Mesothelial cell of epicardium (in vitro differentiated cells): ENCODE measurements around the gene LRRC7. TPM values are rescaled to one million over a fixed set of nuclear protein-coding genes. Genes with fewer than 3 reads are reported as not detected.

Source experiments
- DNase-seq, 2 experiments: peaks; one replicate each; pipeline ENCODE4 v3.0.0; 2021; ENCODE audit warnings: low spot score in 2 of 2; ENCODE audit not compliant: unreplicated experiment in 2 of 2
- H3K27ac Mint-ChIP-seq: 2 replicates; pipeline ENCODE4 v1.8.0; 2021; ENCODE audit warnings: mixed read lengths
- H3K27me3 Mint-ChIP-seq: 2 replicates; pipeline ENCODE4 v1.8.0; 2021; ENCODE audit warnings: low read depth, mixed read lengths
- H3K36me3 Mint-ChIP-seq: 2 replicates; pipeline ENCODE4 v1.8.0; 2021; ENCODE audit warnings: mixed read lengths
- H3K4me1 Mint-ChIP-seq: 2 replicates; pipeline ENCODE4 v1.8.0; 2021; ENCODE audit warnings: mixed read lengths
- H3K4me3 Mint-ChIP-seq: 2 replicates; pipeline ENCODE4 v1.8.0; 2021; ENCODE audit warnings: mild to moderate bottlenecking, moderate library complexity, mixed read lengths
- H3K9me3 Mint-ChIP-seq: 2 replicates; pipeline ENCODE4 v1.8.0; 2021; ENCODE audit warnings: mixed read lengths
- CTCF ChIP-seq: fragments of 200-600 bp; sonication (generic); IDR thresholded peaks from one replicate; pipeline ENCODE4 v1.5.0; 2021; ENCODE audit warnings: antibody characterized with exemption; ENCODE audit not compliant: unreplicated experiment
- total RNA-seq: library from RNA; stranded (reverse); gene quantifications from 3 replicates; pipeline ENCODE4 v1.2.1, GENCODE V29; 2021

Gene LRRC7
- total RNA-seq, 1 donor from 2014 or later = 0.09 TPM

GRCh38 chr1:69833536-69833935, 265.8 kb downstream of the LRRC7 start:
- Mint-ChIP-seq H3K4me3 (no peak overlapping the region), H3K4me1 (peaks cover 3% of the 10 kb centered on the region), H3K9me3 (no peaks in the 10 kb centered on the region), H3K27ac (no peak overlapping the region), H3K27me3 (no peaks in the 10 kb centered on the region), H3K36me3 (no peaks in the 10 kb centered on the region)
- no peak for TF ChIP-seq CTCF
- no peak for DNase-seq

DNA sequence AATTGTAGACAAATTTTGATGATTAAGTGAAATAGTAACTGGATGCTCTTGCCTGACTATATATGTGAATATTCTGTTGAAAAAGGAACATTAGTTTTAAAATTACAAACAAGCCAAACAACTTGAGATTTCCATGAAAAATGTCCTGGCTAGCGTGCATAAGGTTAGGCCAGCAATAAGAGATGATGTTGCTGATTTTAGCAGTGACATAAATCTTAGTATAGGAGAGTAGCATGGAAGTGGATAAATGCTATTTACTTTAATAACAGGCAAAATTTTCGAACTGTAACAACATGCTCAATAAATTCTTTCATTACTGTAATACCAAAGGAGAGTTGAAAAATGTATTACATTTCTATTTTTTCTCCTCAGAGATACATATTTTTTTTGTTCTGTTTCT, 266.6 kb downstream of the LRRC7 start:
- TF ChIP-seq CTCF = no peak
- DNase-seq = no peak
- H3K27me3 Mint-ChIP-seq = no peaks in the 10 kb centered on the region
- H3K4me1 Mint-ChIP-seq = peaks cover 3% of the 10 kb centered on the region
- H3K27ac Mint-ChIP-seq = no peak overlapping the region
- H3K4me3 Mint-ChIP-seq = no peak overlapping the region
- H3K36me3 Mint-ChIP-seq = no peaks in the 10 kb centered on the region
- H3K9me3 Mint-ChIP-seq = no peaks in the 10 kb centered on the region

- Mint-ChIP-seq H3K9me3 (no peaks in the 10 kb centered on the region), H3K36me3 (no peaks in the 10 kb centered on the region), H3K4me1 (peaks cover 3% of the 10 kb centered on the region), H3K4me3 (no peak overlapping the region), H3K27ac (no peak overlapping the region), H3K27me3 (no peaks in the 10 kb centered on the region)
- TF ChIP-seq CTCF = no peak
- DNase-seq = no peak
Measured at GRCh38 chr1:69835955-69836354, 268.2 kb downstream of the LRRC7 start.

- Mint-ChIP-seq H3K4me3 (no peak overlapping the region), H3K27me3 (no peaks in the 10 kb centered on the region), H3K36me3 (no peaks in the 10 kb centered on the region), H3K4me1 (peaks cover 3% of the 10 kb centered on the region), H3K9me3 (no peaks in the 10 kb centered on the region), H3K27ac (no peak overlapping the region)
- DNase-seq = no peak
- no peak for TF ChIP-seq CTCF
Measured at GRCh38 chr1:69836971-69837636, 269.4 kb downstream of the LRRC7 start.

DNA sequence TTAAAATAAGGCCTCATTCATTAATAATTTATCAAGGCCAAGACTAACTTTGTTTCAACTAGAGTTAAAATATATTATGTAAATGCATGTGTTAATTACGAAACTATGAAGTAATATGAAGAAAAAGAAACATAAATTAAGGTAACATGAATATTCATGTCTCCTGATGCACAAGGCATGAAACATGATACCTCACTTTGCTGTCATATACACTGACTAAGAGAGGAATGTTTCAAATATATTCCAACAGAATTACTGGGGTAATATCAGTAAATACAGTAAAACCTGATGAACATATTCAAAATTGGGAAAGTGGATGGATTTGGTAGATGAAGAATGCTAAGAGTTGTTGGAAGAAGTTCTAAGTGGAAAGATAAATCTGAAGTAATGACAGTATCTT, 274.6 kb downstream of the LRRC7 start:
- Mint-ChIP-seq H3K27me3 (peaks cover 2% of the 10 kb centered on the region), H3K9me3 (no peaks in the 10 kb centered on the region), H3K36me3 (no peaks in the 10 kb centered on the region), H3K4me3 (no peak overlapping the region), H3K4me1 (peaks cover 1% of the 10 kb centered on the region), H3K27ac (no peak overlapping the region)
- no peak for TF ChIP-seq CTCF
- no peak for DNase-seq

DNA sequence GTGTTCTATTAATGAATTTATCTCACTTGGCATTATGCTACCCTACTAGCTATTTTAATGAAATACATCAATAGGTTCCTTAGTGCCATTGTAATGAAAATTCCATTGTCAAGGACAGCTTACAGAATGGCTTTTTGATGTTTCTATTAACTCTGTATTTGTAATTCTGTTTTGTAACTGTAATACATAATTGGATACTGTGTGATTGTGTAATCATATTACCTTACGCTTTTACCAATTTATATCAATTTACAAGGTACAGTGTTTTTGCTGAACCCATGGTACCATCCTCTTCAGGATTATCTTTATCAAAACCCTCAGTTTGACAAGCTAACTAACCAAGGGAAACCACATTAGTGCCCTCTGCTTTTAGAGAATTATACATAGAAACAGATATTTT, 277.9 kb downstream of the LRRC7 start:
- Mint-ChIP-seq H3K4me3 (no peak overlapping the region), H3K36me3 (no peaks in the 10 kb centered on the region), H3K4me1 (no peaks in the 10 kb centered on the region), H3K27ac (no peak overlapping the region), H3K27me3 (peaks cover 10% of the 10 kb centered on the region), H3K9me3 (no peaks in the 10 kb centered on the region)
- no peak for TF ChIP-seq CTCF
- DNase-seq = no peak
